PC-9 (cell line): ENCODE measurements around the gene LY6G6D. TPM values are rescaled to one million over a fixed set of nuclear protein-coding genes. Genes with fewer than 3 reads are reported as not detected.

ENCODE experiments used
- BruUV-seq: library from RNA; stranded (reverse); fragments of 400-500 nt; replicated peaks from 2 replicates; lab custom pipeline; 2021; lab: Mats Ljungman, UMichigan
- CTCF ChIA-PET: fragments of 300-600 bp; sonication (Branson Sonifier 250); formaldehyde crosslinking; loops from one replicate; lab custom pipeline; 2022; ENCODE audit warnings: antibody characterized with exemption; lab: Charles Lee
- POLR2A ChIA-PET: fragments of 300-600 bp; sonication (Branson Sonifier 250); formaldehyde crosslinking; loops from one replicate; lab custom pipeline; 2022; ENCODE audit warnings: antibody characterized with exemption; ENCODE audit not compliant: unreplicated experiment; lab: Charles Lee
- DNase-seq, 2 experiments: peaks; one replicate each; pipeline versions ENCODE4 v3.0.0 to v3.0.0-alpha.2; 2015 to 2022; ENCODE audit warnings: mixed read lengths in 1 of 2
- H2AFZ ChIP-seq: fragments of 200-600 bp; sonication (generic); 2 replicates; pipeline ENCODE4 v1.8.1; 2017; ENCODE audit warnings: antibody characterized with exemption
- H3F3A ChIP-seq: fragments of 200-600 bp; sonication (generic); 2 replicates; pipeline ENCODE4 v1.8.1; 2017; ENCODE audit warnings: antibody characterized with exemption, mild to moderate bottlenecking, low read depth; ENCODE audit not compliant: insufficient read depth
- H3K27ac ChIP-seq: fragments of 200-600 bp; sonication (generic); 2 replicates; pipeline ENCODE4 v1.6.1; 2016; ENCODE audit warnings: mixed run types
- H3K27me3 ChIP-seq: fragments of 200-600 bp; sonication (generic); 2 replicates; pipeline ENCODE4 v1.6.1; 2016; ENCODE audit warnings: low read depth, mixed run types; ENCODE audit not compliant: insufficient read depth
- H3K36me3 ChIP-seq: fragments of 200-600 bp; sonication (generic); 2 replicates; pipeline ENCODE4 v1.6.1; 2016; ENCODE audit warnings: low read depth, mixed run types
- H3K4me1 ChIP-seq: fragments of 200-600 bp; sonication (generic); replicated peaks from 2 replicates; pipeline ENCODE4 v1.6.1; 2016; ENCODE audit warnings: mixed run types; ENCODE audit not compliant: insufficient read depth
- H3K4me2 ChIP-seq: fragments of 200-600 bp; sonication (generic); 2 replicates; pipeline ENCODE4 v1.6.1; 2017; ENCODE audit warnings: mixed run types
- H3K4me3 ChIP-seq: fragments of 200-600 bp; sonication (generic); 2 replicates; pipeline ENCODE4 v1.6.1; 2016; ENCODE audit warnings: mixed run types
- H3K79me2 ChIP-seq: fragments of 200-600 bp; sonication (generic); 2 replicates; pipeline ENCODE4 v1.6.1; 2017; ENCODE audit warnings: low read depth, mixed run types
- H3K9me2 ChIP-seq: fragments of 200-600 bp; sonication (generic); 2 replicates; pipeline ENCODE4 v1.8.1; 2017; ENCODE audit warnings: mild to moderate bottlenecking; ENCODE audit not compliant: insufficient read depth
- H3K9me3 ChIP-seq: fragments of 200-600 bp; sonication (generic); 2 replicates; pipeline ENCODE4 v1.8.1; 2016; ENCODE audit warnings: low read depth; ENCODE audit not compliant: insufficient read depth
- H4K20me1 ChIP-seq: fragments of 200-600 bp; sonication (generic); 2 replicates; pipeline ENCODE4 v1.8.1; 2017; ENCODE audit not compliant: insufficient read depth
- CTCF ChIP-seq: fragments of 200-600 bp; sonication (generic); conservative IDR thresholded peaks from 2 replicates; pipeline ENCODE4 v1.6.1; 2017; ENCODE audit warnings: mixed run types, antibody characterized with exemption, mild to moderate bottlenecking, moderate library complexity
- EZH2 ChIP-seq: fragments of 200-600 bp; sonication (generic); IDR thresholded peaks from 2 replicates; pipeline ENCODE4 v1.8.0; 2017; ENCODE audit warnings: antibody characterized with exemption, low read depth
- intact Hi-C: fragments of 100-400 bp; cut with micrococcal nuclease; formaldehyde crosslinking; loops from one replicate; pipeline ENCODE4 v1.10.0; 2022; ENCODE audit not compliant: unreplicated experiment
- total RNA-seq: library from RNA; stranded (reverse); gene quantifications from 2 replicates; pipeline ENCODE4 v1.2.3, GENCODE V29; 2021

LY6G6D gene
- total RNA-seq, 1 experiment from 2014 or later, result not detected

GRCh38 chr6:31692353-31692752 is 22.8 kb upstream of the LY6G6D start:
- H3K79me2 ChIP-seq, result no peaks in the 10 kb centered on the region
- H4K20me1 ChIP-seq, result no peaks in the 10 kb centered on the region
- peaks cover 3% of the 10 kb centered on the region; the same call in 1 of the 2 replicates for H3K36me3 ChIP-seq
- DNase-seq, result no peak
- CTCF ChIA-PET, result no interaction called here
- H3K9me2 ChIP-seq, result no peaks in the 10 kb centered on the region
- H3K27me3 ChIP-seq, result no peaks in the 10 kb centered on the region
- POLR2A ChIA-PET, result no interaction called here
- H2AFZ ChIP-seq, result no peak overlapping the region
- no peak overlapping the region for H3K27ac ChIP-seq
- BruUV-seq, result no TSS peak
- H3K4me2 ChIP-seq, result no peak overlapping the region
- no peak overlapping the region for H3K4me3 ChIP-seq
- intact Hi-C loops, result no loop called here
- TF ChIP-seq CTCF (no peak), EZH2 (no peak)
- no peaks in the 10 kb centered on the region; the same call in 1 of the 2 replicates for H3F3A ChIP-seq
- no peaks in the 10 kb centered on the region for H3K9me3 ChIP-seq
- H3K4me1 ChIP-seq, result no peaks in the 10 kb centered on the region; the same call in 1 of the 2 replicates

DNA sequence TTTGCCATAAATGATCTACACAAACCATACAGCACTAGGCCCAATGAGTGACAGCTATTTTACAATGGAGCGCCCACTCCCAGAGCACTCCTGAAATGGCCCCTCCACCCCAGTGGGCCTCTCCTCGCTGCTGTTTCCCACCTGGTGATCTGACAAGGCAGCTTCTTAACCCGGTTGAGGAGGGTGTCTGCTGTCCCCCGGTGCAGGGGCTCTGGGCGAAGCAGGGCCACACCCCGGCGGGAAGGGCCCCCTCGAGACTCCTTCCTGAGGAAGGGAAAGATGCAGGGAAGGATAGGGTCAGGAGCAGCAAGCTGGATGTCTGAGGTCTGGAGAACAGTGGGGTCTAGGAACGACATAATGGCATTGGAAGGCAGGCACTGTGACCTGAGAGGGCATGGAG is 22.3 kb upstream of the LY6G6D start:
- TF ChIP-seq CTCF (no peak), EZH2 (no peak)
- intact Hi-C loops, result no loop called here
- CTCF ChIA-PET, result no interaction called here

DNA sequence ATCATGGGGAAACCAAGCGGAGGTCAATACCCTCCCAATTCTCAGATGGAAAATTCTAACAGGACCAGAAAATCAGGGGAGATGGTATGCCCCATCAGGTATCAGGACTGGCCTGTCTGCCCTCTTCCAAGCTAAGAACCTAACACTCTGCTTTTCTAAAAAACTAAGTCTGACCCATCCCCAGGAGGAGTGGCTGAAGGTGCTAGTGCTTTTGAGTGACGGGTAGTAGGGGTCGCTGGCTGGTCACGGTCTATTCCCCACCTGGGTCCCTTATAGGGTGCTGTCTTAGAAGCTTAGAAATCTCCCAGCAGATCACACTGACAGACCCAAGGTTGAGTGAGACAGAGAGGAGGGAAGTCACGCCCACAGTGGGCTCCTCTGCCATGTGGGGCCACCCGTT is 21.6 kb upstream of the LY6G6D start:
- Histone ChIP-seq H3K27ac (no peak overlapping the region), H4K20me1 (no peaks in the 10 kb centered on the region; the same call in 1 of the 2 replicates), H2AFZ (no peak overlapping the region), H3K9me2 (no peaks in the 10 kb centered on the region), H3K27me3 (no peaks in the 10 kb centered on the region), H3F3A (no peaks in the 10 kb centered on the region; the same call in 1 of the 2 replicates), H3K4me3 (no peak overlapping the region), H3K79me2 (no peaks in the 10 kb centered on the region), H3K4me1 (no peaks in the 10 kb centered on the region; the same call in 1 of the 2 replicates), H3K36me3 (peaks cover 3% of the 10 kb centered on the region; the same call in 1 of the 2 replicates), H3K9me3 (no peaks in the 10 kb centered on the region), H3K4me2 (no peak overlapping the region)
- intact Hi-C loops, result no loop called here
- no peak for DNase-seq
- BruUV-seq, result no TSS peak
- ChIA-PET CTCF (interaction anchor here (0.6 to 0.7 kb wide), 2 partner anchors 17 to 56 kb away, joined by 3 to 6 read pairs; no protein-coding TSS in a partner anchor), POLR2A (no interaction called here)
- TF ChIP-seq CTCF, result no peak
- no peak for TF ChIP-seq EZH2

More for the DNA sequence above, 22.3 kb upstream of the LY6G6D start:
- no peak overlapping the region for H2AFZ ChIP-seq
- no peaks in the 10 kb centered on the region for H3K27me3 ChIP-seq
- no peaks in the 10 kb centered on the region; the same call in 1 of the 2 replicates for H4K20me1 ChIP-seq
- DNase-seq, result no peak
- H3K9me2 ChIP-seq, result no peaks in the 10 kb centered on the region
- H3K4me1 ChIP-seq, result no peaks in the 10 kb centered on the region; the same call in 1 of the 2 replicates
- H3K4me2 ChIP-seq, result no peak overlapping the region
- H3K79me2 ChIP-seq, result no peaks in the 10 kb centered on the region
- no peaks in the 10 kb centered on the region for H3K9me3 ChIP-seq
- no peaks in the 10 kb centered on the region; the same call in 1 of the 2 replicates for H3F3A ChIP-seq
- H3K4me3 ChIP-seq, result no peak overlapping the region
- no TSS peak for BruUV-seq
- peaks cover 3% of the 10 kb centered on the region; the same call in 1 of the 2 replicates for H3K36me3 ChIP-seq
- POLR2A ChIA-PET, result no interaction called here
- no peak overlapping the region for H3K27ac ChIP-seq
